Measurements from ENCODE around the gene SACM1L. TPM values are rescaled to one million over a fixed set of nuclear protein-coding genes. Genes with fewer than 3 reads are reported as not detected.

SACM1L gene
- total and polyA plus RNA-seq, 2 of the 13 experiments (the other 11 are each of a cell fraction or from before 2014, with no cell fraction given): 15.1 to 27.8 TPM

DNA sequence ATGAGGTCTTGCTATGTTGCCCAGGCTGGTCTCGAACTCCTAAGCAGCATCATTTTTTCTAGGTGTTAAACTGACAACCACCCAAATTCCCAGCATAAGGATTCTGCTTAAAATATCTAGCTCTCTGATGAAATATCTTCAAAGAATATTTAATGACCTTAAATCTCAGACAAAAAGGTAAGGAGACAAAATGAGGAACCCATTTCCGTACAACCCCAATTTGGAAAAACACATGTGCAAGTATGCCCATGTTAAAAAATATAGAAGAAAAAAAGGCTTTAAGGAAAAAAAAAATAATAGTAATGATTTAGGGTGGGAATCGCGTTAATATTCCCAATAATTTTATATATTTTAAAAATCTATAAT, 1.4 kb upstream of the SACM1L start:
- H3K4me2 ChIP-seq (ENCODE audit: low read depth, low read length): peak overlapping the region; percentile 85

More for the DNA sequence above, 1.4 kb upstream of the SACM1L start:
- H3K4me3 ChIP-seq (replicated peaks in 1 of 3; ENCODE audit: insufficient read depth in 1 of 3, low read depth in 2 of 3, low read length in 3 of 3): peak overlapping the region; percentile 74 to 90 (median 89); a peak in 5 of 6 replicates
- ChIA-PET CTCF (ENCODE audit: low intra/inter-chr PET ratio, low total read pairs) (no interaction called here), POLR2A (no interaction called here)
- intact Hi-C loops (cut with micrococcal nuclease; ENCODE audit: unreplicated experiment) (no loop called here), in situ Hi-C loops (cut with HindIII; ENCODE audit: extremely low pct_ligation_motif_present, low pct_unique_long_range_greater_than_20kb) (no loop called here)
- BruUV-seq (replicated peaks): no TSS peak
- no peaks in the 10 kb centered on the region; the same call in 1 of the 2 replicates for H3K9me3 ChIP-seq (ENCODE audit: low read length)
- FAIRE-seq: no peak
- peaks cover 34% of the 10 kb centered on the region for H3K79me2 ChIP-seq (ENCODE audit: insufficient read depth, low read length)
- no peak for DNase-seq (ENCODE audit: low spot score)
- H3K27me3 ChIP-seq (ENCODE audit: control insufficient read depth in 1 of 2, insufficient read depth in 2 of 2, low read length in 2 of 2): no peaks in the 10 kb centered on the region; a peak in 1 of 5 replicates
- H3K4me1 ChIP-seq (ENCODE audit: insufficient read depth, low read length): peaks cover 52% of the 10 kb centered on the region
- H3K9ac ChIP-seq (ENCODE audit: insufficient read depth, low read depth, low read length): peak overlapping the region; percentile 70
- H2AFZ ChIP-seq (ENCODE audit: low read length): no peak overlapping the region
- ATAC-seq: no peak
- no peak for TF ChIP-seq ZNF572 (CRISPR knock-in tag; IDR thresholded peaks at IDR 0.05)
- TF ChIP-seq IKZF4 (CRISPR knock-in tag; IDR thresholded peaks at IDR 0.05; ENCODE audit: borderline replicate concordance, low read depth, not compliant biosample characterization): no peak
- no peak for TF ChIP-seq ZHX2 (IDR thresholded peaks at IDR 0.05; ENCODE audit: low read depth)
- no peak for TF ChIP-seq ZHX2 (CRISPR knock-in tag; IDR thresholded peaks at IDR 0.05; ENCODE audit: borderline replicate concordance)
- TF ChIP-seq ZNF232 (CRISPR knock-in tag; IDR thresholded peaks at IDR 0.05; ENCODE audit: borderline replicate concordance): no peak
- no peak for TF ChIP-seq FOXK1 (CRISPR knock-in tag; IDR thresholded peaks at IDR 0.05; ENCODE audit: borderline replicate concordance, low read depth)
- no peak for TF ChIP-seq PRMT3 (CRISPR knock-in tag; IDR thresholded peaks at IDR 0.05; ENCODE audit: borderline replicate concordance, low read depth)
- no peak for TF ChIP-seq CREB1 (IDR thresholded peaks at IDR 0.05)
- no peak for TF ChIP-seq CREB1 (CRISPR knock-in tag; IDR thresholded peaks at IDR 0.05)
- no peak for TF ChIP-seq ZNF160 (CRISPR knock-in tag; IDR thresholded peaks at IDR 0.05)
- TF ChIP-seq PCBP2 (optimal IDR thresholded peaks at IDR 0.05; ENCODE audit: low read depth, low read length, poor library complexity, severe bottlenecking): no peak
- TF ChIP-seq BHLHE40 (IDR thresholded peaks at IDR 0.05; ENCODE audit: low read length): no peak
- no peak for TF ChIP-seq ZNF781 (CRISPR knock-in tag; IDR thresholded peaks at IDR 0.05; ENCODE audit: borderline replicate concordance, not compliant biosample characterization)
- 0 out of 5 replicates have a peak, but pooled peaks cover 0 to 3% of the 10 kb centered on the region in 2 experiments for H3K36me3 ChIP-seq (replicated peaks in 1 of 2; ENCODE audit: control insufficient read depth in 1 of 2, insufficient read depth in 2 of 2, low read length in 2 of 2)
- H4K20me1 ChIP-seq (ENCODE audit: insufficient read depth, low read length): no peaks in the 10 kb centered on the region
- peak overlapping the region; percentile 51 for H3K27ac ChIP-seq (ENCODE audit: extremely low read length, insufficient read depth, low read length)
- WGBS (ENCODE audit: low lambda C conversion rate): 26% methylated on average over 4 of the region's 4 CpGs
